ENCODE measurements around the gene EMSY.

Gene EMSY

DNA sequence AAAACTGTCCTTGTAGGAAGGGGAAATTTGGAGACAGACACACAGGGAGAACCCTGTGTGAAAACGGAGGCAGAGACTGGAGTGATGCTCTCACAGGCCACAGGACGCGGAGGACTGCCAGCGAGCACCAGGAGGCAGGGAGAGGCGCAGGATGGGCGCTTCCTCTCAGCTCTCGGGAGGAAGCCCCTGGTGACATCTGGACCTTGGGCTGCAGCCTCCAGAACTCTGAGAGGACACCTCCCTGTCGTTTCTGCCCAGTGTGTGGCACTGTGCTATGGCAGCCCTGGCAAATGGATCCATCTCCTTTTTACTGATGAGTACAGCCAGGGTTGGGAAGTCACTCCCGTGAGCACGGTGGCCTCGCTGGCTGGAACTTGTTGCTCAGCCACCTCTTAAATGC, 151.8 kb downstream of the EMSY start:
- DNase-seq (ENCODE audit: low read depth) = no peak

DNA sequence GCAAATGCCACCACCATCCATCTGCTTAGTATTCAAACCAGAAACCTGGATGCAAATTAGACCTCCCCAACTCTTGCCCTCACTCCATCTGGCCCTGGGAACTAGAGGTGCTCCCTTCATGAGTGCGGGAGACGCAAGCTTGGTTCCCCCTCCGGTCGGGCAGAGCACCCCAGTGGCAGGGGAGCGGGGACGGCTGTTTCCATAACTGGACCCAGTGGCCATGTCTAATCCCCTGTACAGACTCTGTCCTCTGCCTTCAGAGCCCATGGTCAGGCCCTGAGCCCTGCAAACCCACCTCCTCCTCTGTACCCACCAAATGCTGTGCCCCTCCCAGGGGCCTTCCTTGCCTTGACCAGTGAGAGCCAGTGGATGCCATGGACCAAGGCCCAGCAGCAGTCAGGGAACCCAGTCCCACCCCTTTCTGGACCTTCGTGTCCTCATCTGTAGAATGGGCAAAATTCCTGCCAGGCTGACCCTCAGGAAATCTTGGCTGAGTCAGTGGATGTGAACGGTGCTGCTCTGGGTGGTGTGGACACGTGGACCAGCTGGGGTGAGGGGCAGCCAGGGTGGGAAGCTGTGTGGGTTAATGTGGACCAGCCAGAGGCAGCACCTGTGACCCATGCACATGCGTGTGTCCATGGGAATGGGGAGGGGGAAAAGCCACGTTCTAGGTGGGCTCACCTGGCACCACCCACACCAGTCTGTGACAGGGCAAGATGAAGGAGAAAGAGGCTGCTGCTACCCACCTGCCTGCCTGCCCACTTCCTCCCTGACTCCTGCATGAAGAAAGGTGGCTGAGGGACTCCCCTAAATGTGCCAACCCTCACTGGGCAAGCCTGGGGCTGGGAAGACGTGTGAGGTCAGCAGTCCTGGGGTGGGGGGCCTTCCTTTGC, 153.0 kb downstream of the EMSY start:
- DNase-seq (ENCODE audit: low read depth) = no peak

DNA sequence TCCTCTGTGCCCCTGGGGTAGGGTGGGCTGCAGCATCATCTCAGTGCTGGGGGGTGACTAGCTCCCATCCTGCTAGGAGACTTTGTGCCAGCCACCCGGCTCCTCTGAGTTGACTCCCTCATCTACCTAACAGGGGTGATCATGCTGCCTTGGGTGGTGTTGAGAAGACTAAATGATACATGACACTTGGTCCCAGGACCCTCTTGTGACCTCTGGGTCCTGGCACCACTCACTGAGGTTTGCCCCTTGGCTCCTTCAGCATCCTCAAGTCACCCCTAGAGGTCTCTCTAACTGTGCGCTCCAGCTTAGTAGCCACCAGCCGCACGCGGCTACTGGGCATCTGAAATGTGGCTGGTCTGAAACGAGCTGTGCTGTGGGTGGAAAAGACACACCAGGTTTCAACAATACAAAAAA, 153.6 kb downstream of the EMSY start:
- DNase-seq (ENCODE audit: low read depth) = no peak

DNA sequence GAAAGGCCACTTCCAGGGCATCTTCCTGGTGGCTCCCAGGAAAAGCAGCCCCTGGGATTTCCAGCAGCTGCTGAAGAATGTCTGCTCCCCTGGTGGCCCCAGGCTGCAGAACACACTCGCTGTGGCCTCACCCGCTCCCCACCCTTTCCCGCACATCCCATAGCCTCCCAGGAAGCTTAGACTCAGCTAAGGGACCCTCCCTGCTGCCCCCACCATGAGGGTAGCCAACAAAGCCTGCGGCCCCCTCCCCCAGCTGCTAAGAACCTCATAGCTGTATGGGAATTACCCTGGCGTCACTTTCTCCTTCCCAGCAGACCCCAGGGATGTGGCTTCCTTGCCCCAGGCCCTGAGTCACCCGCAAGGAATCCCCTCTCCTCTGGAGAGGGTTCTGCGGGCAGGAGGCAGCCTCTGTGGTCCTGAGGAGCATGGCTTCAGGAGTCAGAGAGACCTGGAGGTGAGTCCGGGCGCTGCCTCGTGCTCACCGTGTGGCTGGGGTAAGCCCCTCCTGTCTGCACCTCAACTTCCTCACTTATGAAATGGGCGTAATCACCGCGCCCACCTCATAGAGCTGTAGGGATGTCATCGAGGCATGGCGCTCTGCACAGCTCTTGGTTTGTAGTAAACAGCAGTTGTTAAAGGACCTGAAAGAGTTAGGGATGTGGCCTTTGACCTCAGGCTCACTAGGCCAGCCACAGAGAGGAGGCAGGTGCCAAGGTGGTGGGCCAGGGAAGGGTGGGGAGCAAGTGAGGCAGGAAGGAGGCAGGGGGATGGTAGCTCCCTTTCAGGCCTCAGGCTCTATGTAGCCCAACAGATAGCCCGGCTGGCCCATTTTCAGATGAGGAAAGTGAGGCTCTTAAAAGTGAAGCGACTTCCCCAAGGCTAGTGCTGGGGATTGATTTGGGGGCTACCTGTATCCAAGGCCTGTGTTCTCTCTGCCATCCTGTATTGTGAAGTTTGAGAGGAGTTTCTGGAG, 154.5 kb downstream of the EMSY start:
- no peak for DNase-seq (ENCODE audit: low read depth)

DNA sequence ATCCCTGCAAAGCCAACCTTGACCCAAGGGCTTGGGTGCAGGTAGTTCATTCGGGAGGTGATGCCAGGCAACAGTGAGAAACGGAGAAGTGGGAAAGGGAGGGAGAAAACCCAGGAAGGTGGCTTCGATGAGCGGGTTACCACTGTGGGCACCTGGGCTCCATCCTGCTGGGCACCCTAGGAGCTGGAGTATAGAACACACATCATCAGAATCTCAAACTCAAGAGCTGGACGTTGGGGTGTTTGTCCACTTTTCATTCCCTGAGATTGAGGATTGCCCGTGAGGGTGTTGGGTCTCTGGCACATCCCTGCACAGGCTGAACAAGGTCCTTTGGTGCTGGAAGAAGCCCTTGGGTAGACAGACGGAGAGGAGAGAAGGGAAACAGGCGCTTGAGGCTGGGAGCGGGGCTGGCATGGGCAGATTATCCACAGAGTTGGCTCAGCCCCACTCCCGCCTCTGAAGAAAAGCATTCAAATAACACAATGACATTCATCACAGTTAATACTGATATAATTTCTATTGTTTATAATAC, 155.4 kb downstream of the EMSY start:
- DNase-seq (ENCODE audit: low read depth) = no peak

DNA sequence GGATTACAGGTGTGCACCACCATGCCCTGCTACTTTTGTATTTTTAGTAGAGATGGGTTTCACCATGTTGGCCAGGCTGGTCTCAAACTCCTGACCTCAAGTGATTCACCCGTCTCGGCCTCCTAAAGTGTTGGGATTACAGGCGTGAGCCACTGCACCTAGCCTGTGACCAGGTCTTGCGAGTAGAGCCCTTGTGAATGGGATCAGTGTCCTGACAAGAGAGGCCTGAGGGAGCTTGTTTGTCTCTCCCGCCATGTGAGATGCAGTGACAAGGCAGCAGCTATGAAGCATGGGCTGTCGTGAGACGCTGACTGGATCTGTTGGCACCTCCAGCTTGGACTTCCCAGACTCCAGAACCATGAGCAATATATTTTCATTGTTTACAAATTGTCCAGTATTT, 156.5 kb downstream of the EMSY start:
- no peak for DNase-seq (ENCODE audit: low read depth)

DNA sequence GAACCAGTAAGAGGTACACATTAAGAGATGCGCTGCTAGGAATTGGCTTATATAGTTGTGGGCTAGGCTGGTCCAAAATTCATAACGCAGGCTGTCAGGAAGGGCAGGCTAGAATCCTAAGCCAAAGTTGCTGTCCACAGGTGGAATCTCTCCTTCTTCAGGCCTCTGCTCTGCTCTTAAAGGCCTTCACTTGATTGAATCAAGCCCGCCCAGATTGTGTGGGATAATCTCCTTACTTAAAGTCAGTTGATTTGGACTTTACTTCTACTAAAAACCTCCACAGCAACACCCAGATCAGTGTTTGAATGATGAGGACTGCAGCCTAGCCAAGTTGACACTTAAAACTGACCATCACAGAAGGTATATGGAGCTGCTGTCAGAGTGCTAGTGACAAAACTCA, 156.9 kb downstream of the EMSY start:
- no peak for DNase-seq (ENCODE audit: low read depth)

DNA sequence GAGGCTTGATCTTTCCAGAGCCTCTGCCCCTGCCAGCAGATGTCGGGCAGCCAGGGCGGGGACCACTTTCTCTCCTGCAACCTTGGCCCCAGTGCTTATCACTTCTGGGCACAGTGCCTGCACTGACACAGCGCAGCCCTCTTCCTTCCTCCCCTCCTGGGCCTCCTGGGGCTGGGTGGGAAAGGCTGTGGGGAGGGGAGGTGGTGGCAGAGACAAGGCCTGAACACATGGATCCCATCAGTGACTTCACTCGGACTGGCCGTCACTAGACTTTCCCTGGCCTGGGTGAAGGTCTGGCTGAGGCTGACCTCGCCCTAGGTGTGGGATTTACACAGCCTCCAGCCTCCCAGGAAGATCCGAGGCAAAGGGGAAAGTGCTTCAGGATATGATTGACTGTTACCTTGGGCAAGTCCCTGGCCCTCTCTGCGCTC, 157.6 kb downstream of the EMSY start:
- DNase-seq (ENCODE audit: low read depth) = no peak

Measured in stimulated activated CD8-positive, alpha-beta memory T cell treated with anti-CD3 and anti-CD28 coated beads, Interleukin-7, amount 100 ng/mL, for 24 hours (primary cell).